Gastroesophageal sphincter (tissue), 3 donors: ENCODE measurements around the gene TEX22.

Experiments used
- CTCF ChIP-seq, 4 experiments: fragments of 200-600 bp in 2 of 4; fragments of 450-650 bp in 2 of 4; sonication (generic) in 1 of 4; IDR thresholded peaks; one replicate each; pipeline ENCODE4 v1.5.1; 2017 to 2019; ENCODE audit warnings: antibody characterized with exemption in 4 of 4, mild to moderate bottlenecking in 2 of 4, moderate library complexity in 2 of 4
- EP300 ChIP-seq: sonication (generic); formaldehyde crosslinking; IDR thresholded peaks from one replicate; pipeline ENCODE4 v1.6.1; 2017; ENCODE audit warnings: antibody characterized with exemption, mild to moderate bottlenecking
- POLR2AphosphoS5 ChIP-seq: sonication (generic); formaldehyde crosslinking; IDR thresholded peaks from one replicate; pipeline ENCODE4 v1.6.1; 2017; ENCODE audit warnings: antibody characterized with exemption

GRCh38 chr14:105379946-105380345 is 18.4 kb upstream of the TEX22 start:
- TF ChIP-seq CTCF (IDR thresholded peaks at IDR 0.05) (no peak), POLR2AphosphoS5 (no peak), EP300 (no peak)
